ENCODE results near the gene CABP4.

The CABP4 gene

GRCh38 chr11:67505605-67506396, 50.6 kb downstream of the CABP4 start:
- Histone ChIP-seq H3K4me3 (replicated peaks; ENCODE audit: insufficient read depth, low read length) (peak overlapping the region; percentile 89), H3K27ac (replicated peaks) (peak overlapping the region; percentile 71), H3K27me3 (ENCODE audit: insufficient read depth, poor library complexity, severe bottlenecking) (no peaks in the 10 kb centered on the region)
- DNase-seq (ENCODE audit: low read depth in 1 of 2, low spot score in 1 of 2): peak; percentile 93 to 94
- TF ChIP-seq POLR2AphosphoS5 (IDR thresholded peaks at IDR 0.05; ENCODE audit: low read depth) (0 out of 2 replicates have a peak, but pooled peaks have one; percentile 42), CTCF (IDR thresholded peaks at IDR 0.05; ENCODE audit: insufficient read depth, low read length) (peak; percentile 92), GABPA (IDR thresholded peaks at IDR 0.05; ENCODE audit: low read depth) (no peak), SPI1 (IDR thresholded peaks at IDR 0.05; ENCODE audit: borderline replicate concordance, low read depth) (peak; percentile 36; the same call in 1 of the 2 replicates), REST (IDR thresholded peaks at IDR 0.05; ENCODE audit: insufficient replicate concordance, low read depth) (no peak)

- Histone ChIP-seq H3K4me3 (replicated peaks; ENCODE audit: insufficient read depth, low read length) (no peak overlapping the region), H3K27ac (replicated peaks) (peak overlapping the region; percentile 94), H3K27me3 (ENCODE audit: insufficient read depth, poor library complexity, severe bottlenecking) (no peaks in the 10 kb centered on the region)
- no peak for TF ChIP-seq GABPA (IDR thresholded peaks at IDR 0.05; ENCODE audit: low read depth)
- TF ChIP-seq REST (IDR thresholded peaks at IDR 0.05; ENCODE audit: insufficient replicate concordance, low read depth): no peak
- TF ChIP-seq CTCF (IDR thresholded peaks at IDR 0.05; ENCODE audit: insufficient read depth, low read length): no peak
- no peak for TF ChIP-seq POLR2AphosphoS5 (IDR thresholded peaks at IDR 0.05; ENCODE audit: low read depth)
- TF ChIP-seq SPI1 (IDR thresholded peaks at IDR 0.05; ENCODE audit: borderline replicate concordance, low read depth): no peak
- DNase-seq (ENCODE audit: low read depth in 1 of 2, low spot score in 1 of 2): peak in 1 of 2 experiments; percentile 20
These were observed 51.4 kb downstream of the CABP4 start for GRCh38 chr11:67506426-67507051.

GRCh38 chr11:67507242-67507863, 52.2 kb downstream of the CABP4 start:
- Histone ChIP-seq H3K4me3 (replicated peaks; ENCODE audit: insufficient read depth, low read length) (peak overlapping the region; percentile 65), H3K27ac (replicated peaks) (peak overlapping the region; percentile 94), H3K27me3 (ENCODE audit: insufficient read depth, poor library complexity, severe bottlenecking) (no peaks in the 10 kb centered on the region)
- DNase-seq (ENCODE audit: low read depth in 1 of 2, low spot score in 1 of 2): no peak
- TF ChIP-seq SPI1 (IDR thresholded peaks at IDR 0.05; ENCODE audit: borderline replicate concordance, low read depth): no peak
- no peak for TF ChIP-seq CTCF (IDR thresholded peaks at IDR 0.05; ENCODE audit: insufficient read depth, low read length)
- no peak for TF ChIP-seq REST (IDR thresholded peaks at IDR 0.05; ENCODE audit: insufficient replicate concordance, low read depth)
- no peak for TF ChIP-seq GABPA (IDR thresholded peaks at IDR 0.05; ENCODE audit: low read depth)
- no peak; the same call in 1 of the 2 replicates for TF ChIP-seq POLR2AphosphoS5 (IDR thresholded peaks at IDR 0.05; ENCODE audit: low read depth)

Measured in HL-60 (cell line).